Activated B cell treated with CpG ODN at 0.5 μM for 24 hours (primary cell): Measurements from ENCODE around the gene TBL3. TPM values are rescaled to one million over a fixed set of nuclear protein-coding genes. Genes with fewer than 3 reads are reported as not detected.
"Not testable (repeated sequence)": the region's sequence is repeated elsewhere in the genome, so short reads cannot be mapped to it uniquely, and the experiment has no call there.

Experiments used
- ATAC-seq: fragments of 200-7000 bp; cut with Tn5 transposase; one replicate; pipeline ENCODE4 v1.10.0; 2021; ENCODE audit warnings: low read depth, mild to moderate bottlenecking, moderate library complexity
- CTCF ChIA-PET: fragments of 350-600 bp; sonication (Branson Sonifier 250); formaldehyde crosslinking; loops from one replicate; lab custom pipeline; 2021; ENCODE audit warnings: antibody characterized with exemption; lab: Charles Lee
- POLR2A ChIA-PET: fragments of 350-600 bp; sonication (Branson Sonifier 250); formaldehyde crosslinking; loops from one replicate; lab custom pipeline; 2021; ENCODE audit warnings: antibody characterized with exemption; lab: Charles Lee
- DNase-seq: peaks from one replicate; pipeline ENCODE4 v3.0.0; 2022
- H3K27ac Mint-ChIP-seq: one replicate; pipeline ENCODE4 v1.8.0; 2020; ENCODE audit warnings: mixed read lengths
- H3K27me3 Mint-ChIP-seq: one replicate; pipeline ENCODE4 v1.8.0; 2021; ENCODE audit warnings: mixed read lengths
- H3K36me3 Mint-ChIP-seq: one replicate; pipeline ENCODE4 v1.8.0; 2021; ENCODE audit warnings: low read depth, mixed read lengths
- H3K4me1 Mint-ChIP-seq: one replicate; pipeline ENCODE4 v1.8.0; 2021; ENCODE audit warnings: mixed read lengths
- H3K4me3 Mint-ChIP-seq: one replicate; pipeline ENCODE4 v1.8.0; 2020; ENCODE audit warnings: mild to moderate bottlenecking, mixed read lengths
- H3K9me3 Mint-ChIP-seq: one replicate; pipeline ENCODE4 v1.8.0; 2020; ENCODE audit warnings: mixed read lengths
- intact Hi-C: fragments of 100-400 bp; cut with micrococcal nuclease; formaldehyde crosslinking; loops from one replicate; pipeline ENCODE4 v1.15.1; 2024
- total RNA-seq: library from RNA; stranded (reverse); gene quantifications from 2 replicates; pipeline ENCODE4 v1.2.3, GENCODE V29; 2022
- TF ChIP-seq, protein P1 (sequence below): fragments of 200-600 bp; IDR thresholded peaks from one replicate; pipeline ENCODE4 v1.8.0; 2022; ENCODE audit warnings: antibody characterized with exemption, mild to moderate bottlenecking

TBL3 gene
- total RNA-seq, 1 donor from 2014 or later = 44.2 TPM

DNA sequence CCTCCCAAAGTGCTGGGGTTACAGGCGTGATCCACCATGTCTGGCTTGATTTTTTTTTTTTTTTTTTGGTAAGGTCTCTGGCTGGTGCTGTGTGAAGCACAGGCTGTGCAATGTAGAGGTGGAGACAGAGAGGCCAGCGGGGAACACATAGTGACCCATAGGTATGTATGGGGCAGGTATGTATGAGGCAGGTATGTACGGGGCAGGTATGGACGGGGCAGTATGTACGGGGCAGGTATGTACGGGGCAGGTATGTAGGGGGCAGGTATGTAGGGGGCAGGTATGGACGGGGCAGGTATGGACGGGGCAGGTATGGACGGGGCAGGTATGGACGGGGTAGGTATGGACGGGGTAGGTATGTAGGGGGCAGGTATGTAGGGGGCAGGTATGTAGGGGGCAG lies 22.3 kb upstream of the TBL3 start:
- ChIA-PET CTCF (no interaction called here), POLR2A (interaction anchor here (0.7 to 3.0 kb wide), 3 partner anchors 15 to 17 kb away, joined by 4 to 9 read pairs (median 9); partner anchors contain the start of gene RPS2)
- no peak for DNase-seq
- intact Hi-C loops = no loop called here
- Mint-ChIP-seq H3K27ac (no peak overlapping the region), H3K27me3 (no peaks in the 10 kb centered on the region), H3K4me3 (no peak overlapping the region), H3K36me3 (no peaks in the 10 kb centered on the region), H3K9me3 (no peaks in the 10 kb centered on the region), H3K4me1 (no peaks in the 10 kb centered on the region)
- TF ChIP-seq, protein P1, sequence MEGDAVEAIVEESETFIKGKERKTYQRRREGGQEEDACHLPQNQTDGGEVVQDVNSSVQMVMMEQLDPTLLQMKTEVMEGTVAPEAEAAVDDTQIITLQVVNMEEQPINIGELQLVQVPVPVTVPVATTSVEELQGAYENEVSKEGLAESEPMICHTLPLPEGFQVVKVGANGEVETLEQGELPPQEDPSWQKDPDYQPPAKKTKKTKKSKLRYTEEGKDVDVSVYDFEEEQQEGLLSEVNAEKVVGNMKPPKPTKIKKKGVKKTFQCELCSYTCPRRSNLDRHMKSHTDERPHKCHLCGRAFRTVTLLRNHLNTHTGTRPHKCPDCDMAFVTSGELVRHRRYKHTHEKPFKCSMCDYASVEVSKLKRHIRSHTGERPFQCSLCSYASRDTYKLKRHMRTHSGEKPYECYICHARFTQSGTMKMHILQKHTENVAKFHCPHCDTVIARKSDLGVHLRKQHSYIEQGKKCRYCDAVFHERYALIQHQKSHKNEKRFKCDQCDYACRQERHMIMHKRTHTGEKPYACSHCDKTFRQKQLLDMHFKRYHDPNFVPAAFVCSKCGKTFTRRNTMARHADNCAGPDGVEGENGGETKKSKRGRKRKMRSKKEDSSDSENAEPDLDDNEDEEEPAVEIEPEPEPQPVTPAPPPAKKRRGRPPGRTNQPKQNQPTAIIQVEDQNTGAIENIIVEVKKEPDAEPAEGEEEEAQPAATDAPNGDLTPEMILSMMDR = no peak
- ATAC-seq = no peak

DNA sequence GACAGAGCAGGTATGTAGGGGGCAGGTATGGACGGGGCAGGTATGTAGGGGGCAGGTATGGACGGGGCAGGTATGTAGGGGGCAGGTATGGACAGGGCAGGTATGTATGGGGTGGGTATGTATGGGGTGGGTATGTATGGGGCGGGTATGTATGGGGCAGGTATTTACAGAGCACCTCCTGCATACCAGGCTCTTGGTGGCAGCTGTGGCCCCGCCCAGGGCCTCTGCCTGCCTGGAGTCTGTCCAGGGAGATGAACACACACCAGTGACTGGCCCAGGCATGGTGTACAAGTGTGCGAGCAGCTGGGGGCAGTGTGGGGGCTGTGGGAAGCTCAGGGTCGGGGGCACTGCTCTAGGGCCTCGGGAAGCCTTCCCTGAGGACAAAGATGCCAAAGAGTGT lies 21.8 kb upstream of the TBL3 start:
- ATAC-seq (no peak), DNase-seq (no peak)
- CTCF ChIA-PET = no interaction called here
- intact Hi-C loops = no loop called here
- TF ChIP-seq, protein P1 = no peak
- POLR2A ChIA-PET = interaction anchor here (3.0 kb wide), 1 partner anchor 14 kb away, joined by 9 read pairs; the partner anchor contains the start of gene RPS2
- no peaks in the 10 kb centered on the region for H3K4me1 Mint-ChIP-seq
- H3K27ac Mint-ChIP-seq = no peak overlapping the region
- H3K36me3 Mint-ChIP-seq = no peaks in the 10 kb centered on the region
- no peaks in the 10 kb centered on the region for H3K27me3 Mint-ChIP-seq
- no peak overlapping the region for H3K4me3 Mint-ChIP-seq
- no peaks in the 10 kb centered on the region for H3K9me3 Mint-ChIP-seq

DNA sequence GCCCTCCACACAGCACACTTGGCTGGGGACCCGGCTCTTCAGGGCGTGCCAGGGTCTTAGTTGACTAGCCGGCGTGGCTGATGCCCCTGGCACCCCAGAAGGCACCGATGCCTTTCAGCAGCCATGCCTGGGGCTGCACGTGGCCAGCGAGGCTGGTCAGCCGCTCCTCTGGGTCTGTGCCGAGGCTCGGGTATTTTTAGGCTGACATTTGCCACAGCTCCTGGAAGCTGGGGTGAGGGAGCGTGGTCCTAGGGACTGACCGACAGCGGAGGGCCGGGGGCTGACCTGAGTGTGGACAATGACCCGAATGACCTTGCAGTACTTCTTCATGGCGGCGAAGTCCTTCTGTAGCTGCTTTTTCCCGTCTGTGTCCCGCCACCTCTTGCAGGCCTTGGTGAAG lies 21.3 kb upstream of the TBL3 start:
- Mint-ChIP-seq H3K27ac (no peak overlapping the region), H3K4me1 (no peaks in the 10 kb centered on the region), H3K9me3 (no peaks in the 10 kb centered on the region), H3K4me3 (no peak overlapping the region), H3K27me3 (no peaks in the 10 kb centered on the region), H3K36me3 (no peaks in the 10 kb centered on the region)
- TF ChIP-seq, protein P1 = no peak
- ATAC-seq (no peak), DNase-seq (no peak)
- CTCF ChIA-PET = no interaction called here
- POLR2A ChIA-PET = interaction anchor here (3.0 kb wide), 1 partner anchor 14 kb away, joined by 9 read pairs; the partner anchor contains the start of gene RPS2
- intact Hi-C loops = no loop called here

DNA sequence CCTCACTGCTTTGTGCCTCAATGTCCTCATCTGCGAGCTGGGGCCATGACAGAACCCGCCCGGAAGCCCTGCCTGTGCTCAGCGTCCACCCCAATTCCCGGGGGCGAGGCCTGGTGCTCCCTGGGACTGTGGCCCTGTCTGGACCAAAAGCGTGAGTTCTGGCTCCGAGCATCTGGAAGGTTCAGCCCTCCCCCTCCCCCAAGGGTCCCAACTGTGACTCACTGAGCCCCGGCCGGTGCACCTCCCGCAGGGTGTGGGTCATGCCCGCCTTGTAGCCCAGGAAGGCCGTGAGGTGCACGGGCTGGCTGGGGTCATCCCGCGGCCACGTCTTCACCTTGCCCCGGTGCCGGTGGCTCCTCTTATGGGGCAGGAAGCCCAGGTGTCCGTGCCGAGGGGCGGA lies 18.1 kb upstream of the TBL3 start:
- no peaks in the 10 kb centered on the region for H3K27me3 Mint-ChIP-seq
- no peak overlapping the region for H3K4me3 Mint-ChIP-seq
- H3K27ac Mint-ChIP-seq = no peak overlapping the region
- TF ChIP-seq, protein P1 = no peak
- no peaks in the 10 kb centered on the region for H3K4me1 Mint-ChIP-seq
- intact Hi-C loops = no loop called here
- no peak for DNase-seq
- no peaks in the 10 kb centered on the region for H3K9me3 Mint-ChIP-seq
- CTCF ChIA-PET = interaction anchor here (0.7 kb wide), 1 partner anchor 176 kb away, joined by 3 read pairs; no protein-coding TSS in a partner anchor
- ATAC-seq = no peak
- no peaks in the 10 kb centered on the region for H3K36me3 Mint-ChIP-seq
- POLR2A ChIA-PET = no interaction called here

DNA sequence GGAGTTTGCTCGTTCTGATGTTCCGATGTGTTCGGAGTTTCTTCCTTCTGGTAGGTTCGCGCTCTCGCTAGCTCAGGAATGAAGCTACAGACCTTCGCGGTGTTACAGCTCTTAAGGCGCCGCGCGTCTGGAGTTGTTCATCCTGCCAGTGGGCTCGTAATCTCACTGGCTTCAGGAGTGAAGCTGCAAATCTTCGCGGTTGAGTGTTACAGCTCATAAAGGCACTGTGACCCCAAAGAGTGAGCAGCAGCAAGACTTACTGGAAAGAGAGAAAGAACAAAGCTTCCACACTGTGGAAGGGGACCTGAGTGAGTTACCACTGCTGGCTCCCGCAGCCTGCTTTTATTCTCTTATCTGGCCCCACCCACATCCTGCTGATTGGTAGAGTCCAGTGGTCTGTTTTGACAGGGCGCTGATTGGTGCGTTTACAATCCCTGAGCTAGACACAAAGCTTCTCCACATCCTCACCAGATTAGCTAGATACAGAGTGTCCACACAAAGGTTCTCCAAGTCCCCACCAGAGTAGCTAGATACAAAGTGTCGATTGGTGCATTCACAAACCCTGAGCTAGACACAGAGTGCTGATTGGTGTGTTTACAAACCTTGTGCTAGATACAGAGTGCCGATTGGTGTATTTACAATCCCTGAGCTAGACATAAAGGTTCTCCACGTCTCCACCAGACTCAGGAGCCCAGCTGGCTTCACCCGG lies 14.3 kb upstream of the TBL3 start:
- H3K9me3 Mint-ChIP-seq, H3K27me3 Mint-ChIP-seq, DNase-seq, H3K4me3 Mint-ChIP-seq, ATAC-seq, intact Hi-C loops, H3K27ac Mint-ChIP-seq: not testable (repeated sequence)
- ChIA-PET POLR2A (interaction anchor here (1.1 to 9.7 kb wide), 4 partner anchors 14 to 248 kb away, joined by 3 to 351 read pairs (median 4); partner anchors contain the start of genes GFER, MLST8, MSRB1 and NOXO1), CTCF (interaction anchor here (1.3 kb wide), 1 partner anchor 14 kb away, joined by 3 read pairs; no protein-coding TSS in a partner anchor)
- Mint-ChIP-seq H3K4me1 (peaks cover 33% of the 10 kb centered on the region), H3K36me3 (peaks cover 23% of the 10 kb centered on the region)

DNA sequence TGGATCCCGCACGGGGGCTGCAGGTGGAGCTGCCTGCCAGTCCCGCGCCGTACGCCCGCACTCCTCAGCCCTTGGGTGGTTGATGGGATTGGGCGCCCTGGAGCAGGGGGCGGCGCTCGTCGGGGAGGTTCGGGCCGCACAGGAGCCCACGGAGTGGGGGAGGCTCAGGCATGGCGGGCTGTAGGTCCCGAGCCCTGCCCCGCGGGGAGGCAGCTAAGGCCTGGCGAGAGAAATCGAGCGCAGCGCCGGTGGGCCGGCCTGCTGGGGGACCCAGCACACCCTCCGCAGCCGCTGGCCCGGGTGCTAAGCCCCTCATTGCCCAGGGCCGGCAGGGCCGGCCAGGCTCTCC lies 13.7 kb upstream of the TBL3 start:
- Mint-ChIP-seq H3K4me1 (peaks cover 38% of the 10 kb centered on the region), H3K36me3 (peaks cover 28% of the 10 kb centered on the region)
- H3K27me3 Mint-ChIP-seq, H3K9me3 Mint-ChIP-seq, H3K4me3 Mint-ChIP-seq, H3K27ac Mint-ChIP-seq, ATAC-seq, DNase-seq, intact Hi-C loops: not testable (repeated sequence)
- ChIA-PET POLR2A (interaction anchor here (1.1 to 9.7 kb wide), 4 partner anchors 13 to 247 kb away, joined by 3 to 351 read pairs (median 4); partner anchors contain the start of genes GFER, MLST8, MSRB1 and NOXO1), CTCF (interaction anchor here (1.3 kb wide), 1 partner anchor 15 kb away, joined by 3 read pairs; no protein-coding TSS in a partner anchor)
